K562 (cell line): ENCODE measurements around the gene EPHA2. TPM values are rescaled to one million over a fixed set of nuclear protein-coding genes. Genes with fewer than 3 reads are reported as not detected.

Experiments
- ATAC-seq: fragments of 200-7000 bp; cut with Tn5 transposase; 3 replicates; pipeline ENCODE4 v1.9.1; 2020; ENCODE audit warnings: moderate library complexity
- BruUV-seq: library from RNA; stranded (reverse); fragments of 400-500 nt; replicated peaks from 2 replicates; lab custom pipeline; 2021; lab: Mats Ljungman, UMichigan
- CTCF ChIA-PET: fragments of 300-600 bp; formaldehyde crosslinking; extraction: SDS; loops from one replicate; lab custom pipeline; 2021; ENCODE audit warnings: low intra/inter-chr PET ratio; lab: Yijun Ruan, JAX
- POLR2A ChIA-PET: fragments of 300-600, 350-650 bp; sonication (Branson Sonifier 250); formaldehyde crosslinking; extraction: SDS; loops from one replicate; lab custom pipeline; 2021; ENCODE audit warnings: antibody characterized with exemption, inconsistent platforms; lab: Yijun Ruan, JAX
- DNase-seq, 4 experiments: peaks; one replicate each; pipeline versions ENCODE4 v3.0.0 to v3.0.0-alpha.2; 2011 to 2018; ENCODE audit warnings: low spot score in 3 of 4, mixed read lengths in 3 of 4; ENCODE audit errors: extremely low read depth in 1 of 4
- FAIRE-seq: peaks from 2 replicates; lab custom pipeline; 2011; peaks lifted over from hg19 to GRCh38; lab: Jason Lieb, UNC
- H2AFZ ChIP-seq: 2 replicates; pipeline ENCODE4 v1.6.0; 2011; ENCODE audit warnings: low read depth, low read length, control low read depth, inconsistent platforms
- H3K27ac ChIP-seq: fragments of 200-600 bp; 3 replicates; pipeline ENCODE4 v1.8.0; 2011; ENCODE audit warnings: low read depth, mild to moderate bottlenecking, control low read depth, inconsistent platforms, low read length, moderate library complexity, mixed read lengths; ENCODE audit errors: extremely low read depth
- H3K27me3 ChIP-seq, 2 experiments: fragments of 300-600 bp in 1 of 2; 2 replicates in 1 of 2; 3 replicates in 1 of 2; pipeline versions ENCODE4 v1.6.0 to v1.8.0; 2011; ENCODE audit warnings: inconsistent platforms in 2 of 2, low read length in 2 of 2, mild to moderate bottlenecking in 1 of 2, mixed read lengths in 1 of 2, moderate library complexity in 1 of 2; ENCODE audit not compliant: control insufficient read depth in 2 of 2, insufficient read depth in 2 of 2
- H3K36me3 ChIP-seq: fragments of 300-600 bp; 3 replicates; pipeline ENCODE4 v1.8.0; 2011; ENCODE audit warnings: mild to moderate bottlenecking, low read length, inconsistent platforms; ENCODE audit not compliant: control insufficient read depth, insufficient read depth
- H3K4me1 ChIP-seq, 2 experiments: fragments of 200-600 bp in 1 of 2; replicated peaks in 1 of 2; 2 replicates in 1 of 2; 3 replicates in 1 of 2; pipeline versions ENCODE4 v1.5.1 to v1.8.0; 2011; ENCODE audit warnings: inconsistent platforms in 2 of 2, low read length in 2 of 2, mild to moderate bottlenecking in 1 of 2, mixed read lengths in 1 of 2, moderate library complexity in 1 of 2; ENCODE audit not compliant: control insufficient read depth in 2 of 2, insufficient read depth in 2 of 2
- H3K4me2 ChIP-seq: 2 replicates; pipeline ENCODE4 v1.6.1; 2011; ENCODE audit warnings: low read length, control low read depth, inconsistent platforms, mixed read lengths; ENCODE audit not compliant: insufficient read depth
- H3K4me3 ChIP-seq: fragments of 200-600 bp; sonication (generic), shearing (Covaris generic); 2 replicates; pipeline ENCODE4 v1.5.1; 2016; ENCODE audit warnings: control low read depth, inconsistent platforms
- H3K79me2 ChIP-seq: fragments of 200-600 bp; 3 replicates; pipeline ENCODE4 v1.8.0; 2011; ENCODE audit warnings: low read length, inconsistent platforms; ENCODE audit not compliant: control insufficient read depth, insufficient read depth
- H3K9ac ChIP-seq, 2 experiments: 2 replicates each; pipeline versions ENCODE4 v1.6.0 to v1.6.1; 2011; ENCODE audit warnings: low read depth in 2 of 2, low read length in 2 of 2, control low read depth in 1 of 2, inconsistent platforms in 1 of 2, mild to moderate bottlenecking in 1 of 2, mixed read lengths in 1 of 2; ENCODE audit not compliant: insufficient read depth in 1 of 2
- H3K9me1 ChIP-seq: one replicate; pipeline ENCODE4 v1.6.0; 2011; ENCODE audit warnings: inconsistent platforms, mild to moderate bottlenecking, low read length, moderate library complexity; ENCODE audit not compliant: control insufficient read depth, insufficient read depth
- H3K9me3 ChIP-seq: replicated peaks from 2 replicates; pipeline ENCODE4 v1.5.1; 2011; ENCODE audit warnings: low read depth, low read length, inconsistent platforms; ENCODE audit not compliant: control insufficient read depth, insufficient read depth
- H4K20me1 ChIP-seq: replicated peaks from 2 replicates; pipeline ENCODE4 v1.6.1; 2011; ENCODE audit warnings: low read length, inconsistent platforms, mixed read lengths; ENCODE audit not compliant: control insufficient read depth, insufficient read depth
- ATF3 ChIP-seq, 2 experiments: fragments of 450-650 bp in 1 of 2; sonication (generic) in 1 of 2; formaldehyde crosslinking in 1 of 2; IDR thresholded peaks in 1 of 2; conservative IDR thresholded peaks in 1 of 2; 2 replicates each; pipeline versions ENCODE4 v1.6.1 to v1.8.1; 2016 to 2023; ENCODE audit warnings: mild to moderate bottlenecking in 2 of 2, moderate library complexity in 2 of 2, inconsistent platforms in 1 of 2, missing genetic modification reagents in 1 of 2
- BCOR ChIP-seq: fragments of 450-650 bp; IDR thresholded peaks from 2 replicates; pipeline ENCODE4 v1.6.1; 2016
- CGGBP1 ChIP-seq: fragments of 250-450 bp; sonication (Bioruptor Pico); IDR thresholded peaks from 2 replicates; pipeline ENCODE4 v1.9.0; 2021; ENCODE audit warnings: mild to moderate bottlenecking
- COPS2 ChIP-seq: fragments of 450-650 bp; conservative IDR thresholded peaks from 2 replicates; pipeline ENCODE4 v1.6.1; 2016; ENCODE audit warnings: mild to moderate bottlenecking, moderate library complexity
- L3MBTL2 ChIP-seq: fragments of 450-650 bp; IDR thresholded peaks from 2 replicates; pipeline ENCODE4 v1.6.1; 2016; ENCODE audit warnings: mild to moderate bottlenecking, moderate library complexity
- MXI1 ChIP-seq: IDR thresholded peaks from 2 replicates; pipeline ENCODE4 v1.6.1; 2011; ENCODE audit warnings: low read depth, mild to moderate bottlenecking, improper control_type of control experiment, low read length
- PRPF4 ChIP-seq: fragments of 200-400 bp; formaldehyde crosslinking; IDR thresholded peaks from one replicate; pipeline ENCODE4 v1.6.1; 2017; ENCODE audit warnings: low read length, low read depth, mild to moderate bottlenecking; ENCODE audit not compliant: insufficient read depth, poor library complexity, severe bottlenecking
- PTBP1 ChIP-seq: fragments of 200-400 bp; formaldehyde crosslinking; IDR thresholded peaks from 2 replicates; pipeline ENCODE4 v1.6.1; 2017; ENCODE audit warnings: low read depth, low read length
- RBFOX2 ChIP-seq: fragments of 200-400 bp; formaldehyde crosslinking; IDR thresholded peaks from 2 replicates; pipeline ENCODE4 v1.6.1; 2017; ENCODE audit warnings: low read depth, mild to moderate bottlenecking, low read length, moderate library complexity
- RBM25 ChIP-seq: fragments of 200-400 bp; formaldehyde crosslinking; IDR thresholded peaks from 2 replicates; pipeline ENCODE4 v1.6.1; 2018; ENCODE audit warnings: low read length, low read depth, moderate library complexity; ENCODE audit not compliant: severe bottlenecking
- RBM34 ChIP-seq: fragments of 200-400 bp; formaldehyde crosslinking; IDR thresholded peaks from 2 replicates; pipeline ENCODE4 v1.6.1; 2018; ENCODE audit warnings: low read length, borderline replicate concordance; ENCODE audit not compliant: insufficient read depth
- TAF9B ChIP-seq: fragments of 450-650 bp; IDR thresholded peaks from 2 replicates; pipeline ENCODE4 v1.6.1; 2018; ENCODE audit warnings: mild to moderate bottlenecking; ENCODE audit not compliant: partially characterized antibody
- U2AF2 ChIP-seq: fragments of 200-400 bp; formaldehyde crosslinking; optimal IDR thresholded peaks from 2 replicates; pipeline ENCODE3; 2017; ENCODE audit warnings: low read depth, mild to moderate bottlenecking, low read length
- XRCC4 ChIP-seq: IDR thresholded peaks from one replicate; pipeline ENCODE4 v1.6.1; 2011; ENCODE audit not compliant: insufficient read depth, insufficient read length; ENCODE audit errors: extremely low read depth
- ZFP36 ChIP-seq: fragments of 150-350 bp; IDR thresholded peaks from 2 replicates; pipeline ENCODE4 v1.6.1; 2018; ENCODE audit warnings: low read length, low read depth; ENCODE audit not compliant: partially characterized antibody
- ZNF217 ChIP-seq: sonication (generic); formaldehyde crosslinking; IDR thresholded peaks from 2 replicates; pipeline ENCODE4 v1.8.0; 2022; ENCODE audit warnings: mild to moderate bottlenecking, missing genetic modification reagents
- ZNF785 ChIP-seq: fragments of 250-450 bp; sonication (Bioruptor Pico); IDR thresholded peaks from 2 replicates; pipeline ENCODE4 v1.4.0; 2020; ENCODE audit warnings: mild to moderate bottlenecking
- ZSCAN32 ChIP-seq: fragments of 450-650 bp; formaldehyde crosslinking; IDR thresholded peaks from 2 replicates; pipeline ENCODE4 v1.4.0; 2020; ENCODE audit warnings: mild to moderate bottlenecking, moderate library complexity
- WGBS: fragments of 100-300 bp; shearing (Covaris generic); methylation state at CpG from one replicate; pipeline ENCODE4 v1.1.6; 2016; ENCODE audit warnings: low coverage, mixed read lengths; ENCODE audit not compliant: insufficient coverage; ENCODE audit errors: missing lambda C conversion rate; 5-methylcytosine and 5-hydroxymethylcytosine counted together
- in situ Hi-C: fragments of 300-500 bp; cut with MboI; formaldehyde crosslinking; loops from 4 replicates; pipeline ENCODE4 v1.15.0; 2018; ENCODE audit warnings: inconsistent platforms, mixed read lengths
- intact Hi-C: fragments of 100-400 bp; cut with micrococcal nuclease; formaldehyde crosslinking; loops from 2 replicates; pipeline ENCODE4 v1.14.2; 2022
- polyA plus RNA-seq, 8 experiments: library from polyadenylated mRNA; depleted of rRNA in 4 of 8; stranded (reverse) in 5 of 8; unstranded in 3 of 8; fragments of >200 nt; fragmentation: Nextera tagmentation in 2 of 8; fragmentation: Illumina TruSeq in 1 of 8; extraction: Ambion mirVana in 2 of 8; extraction: Trizol in 1 of 8; gene quantifications; 2 replicates each; pipeline versions ENCODE4 v1.2.1 to v1.2.3, GENCODE V29; 2011 to 2014; ENCODE audit warnings: inconsistent platforms in 1 of 8, missing spikeins in 1 of 8
- total RNA-seq, 7 experiments: library from RNA; depleted of rRNA in 6 of 7; stranded (reverse); fragments of >200 nt in 6 of 7; fragmentation: Illumina TruSeq in 2 of 7; extraction: Trizol in 2 of 7; gene quantifications; 2 replicates each; pipeline versions ENCODE4 v1.2.1 to v1.2.3, GENCODE V29; 2011 to 2021; ENCODE audit warnings: low replicate concordance in 1 of 7
- TF ChIP-seq, protein P1 (sequence below): fragments of 450-650 bp; IDR thresholded peaks from 2 replicates; pipeline ENCODE4 v1.6.1; 2014; ENCODE audit warnings: low read depth, mild to moderate bottlenecking, moderate library complexity, borderline replicate concordance

The EPHA2 gene
- total and polyA plus RNA-seq, 9 of the 15 experiments (the other 6 are each of a cell fraction or from before 2014, with no cell fraction given) = 0.04 to 0.40 (median 0.07) TPM; not detected in 4

DNA sequence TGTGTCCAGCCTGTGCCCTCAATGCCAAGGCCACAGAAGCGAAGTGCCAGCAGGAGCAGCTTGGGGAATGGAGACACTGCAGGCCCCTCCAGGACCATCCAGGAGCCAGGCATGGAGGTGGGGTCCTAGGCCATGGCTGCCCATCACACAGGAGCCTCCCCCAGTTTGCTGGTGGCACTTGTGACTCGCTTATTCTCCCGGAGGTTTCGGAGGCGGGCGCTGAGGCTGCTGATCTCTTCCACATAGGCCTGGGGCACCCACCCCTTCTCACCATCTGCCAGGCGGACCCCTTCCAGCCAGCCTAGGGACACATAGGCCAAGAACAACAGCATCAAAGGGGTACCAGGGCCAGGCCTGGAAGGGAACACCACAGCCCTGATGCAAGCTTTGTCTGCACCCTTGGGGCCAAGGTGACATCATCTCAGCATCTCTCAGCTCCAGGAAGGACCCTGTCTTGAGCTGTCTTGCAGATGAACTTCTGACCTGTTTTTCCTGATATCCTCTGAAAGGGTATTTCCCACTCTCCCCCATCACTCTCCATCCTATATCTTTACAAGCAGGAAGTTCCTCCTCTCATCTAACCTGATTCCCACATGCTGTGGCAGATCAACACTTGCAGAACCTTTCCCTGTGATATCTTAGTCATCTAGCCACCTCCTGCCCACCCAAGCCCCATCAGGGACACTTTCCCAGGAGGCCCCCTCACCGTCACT is 42.7 kb upstream of the EPHA2 start:
- H3K9me3 ChIP-seq = no peaks in the 10 kb centered on the region
- WGBS = 86% methylated on average over 8 of the region's 8 CpGs
- H4K20me1 ChIP-seq = no peaks in the 10 kb centered on the region
- CTCF ChIA-PET = no interaction called here
- no peak overlapping the region for H2AFZ ChIP-seq
- no peak overlapping the region for H3K4me2 ChIP-seq
- DNase-seq (no peak), ATAC-seq (no peak), FAIRE-seq (no peak)
- H3K9ac ChIP-seq = peak overlapping the region in 1 of 2 experiments; percentile 18; a peak in 1 of 4 replicates
- BruUV-seq = no TSS peak
- intact Hi-C loops = no loop called here
- peaks cover 5 to 9% of the 10 kb centered on the region in 2 experiments for H3K4me1 ChIP-seq
- POLR2A ChIA-PET = interaction anchor here (0.6 to 1.9 kb wide), 3 partner anchors 44 to 120 kb away, joined by 4 to 8 read pairs (median 4); no protein-coding TSS in a partner anchor
- in situ Hi-C loops = loop anchor here (5.0 kb wide), 1 partner anchor 164 kb away; no protein-coding TSS in a partner anchor
- no peak overlapping the region for H3K27ac ChIP-seq
- no peaks in the 10 kb centered on the region for H3K27me3 ChIP-seq
- H3K4me3 ChIP-seq = no peak overlapping the region
- H3K79me2 ChIP-seq = no peaks in the 10 kb centered on the region
- H3K9me1 ChIP-seq = no peaks in the 10 kb centered on the region
- H3K36me3 ChIP-seq = no peaks in the 10 kb centered on the region; the same call in 2 of the 3 replicates
- no peak for TF ChIP-seq ZSCAN32 (CRISPR knock-in tag)
- TF ChIP-seq, protein P1, sequence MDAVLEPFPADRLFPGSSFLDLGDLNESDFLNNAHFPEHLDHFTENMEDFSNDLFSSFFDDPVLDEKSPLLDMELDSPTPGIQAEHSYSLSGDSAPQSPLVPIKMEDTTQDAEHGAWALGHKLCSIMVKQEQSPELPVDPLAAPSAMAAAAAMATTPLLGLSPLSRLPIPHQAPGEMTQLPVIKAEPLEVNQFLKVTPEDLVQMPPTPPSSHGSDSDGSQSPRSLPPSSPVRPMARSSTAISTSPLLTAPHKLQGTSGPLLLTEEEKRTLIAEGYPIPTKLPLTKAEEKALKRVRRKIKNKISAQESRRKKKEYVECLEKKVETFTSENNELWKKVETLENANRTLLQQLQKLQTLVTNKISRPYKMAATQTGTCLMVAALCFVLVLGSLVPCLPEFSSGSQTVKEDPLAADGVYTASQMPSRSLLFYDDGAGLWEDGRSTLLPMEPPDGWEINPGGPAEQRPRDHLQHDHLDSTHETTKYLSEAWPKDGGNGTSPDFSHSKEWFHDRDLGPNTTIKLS = no peak
- no peak for TF ChIP-seq L3MBTL2
- no peak for TF ChIP-seq U2AF2
- 0 out of 2 replicates have a peak, but pooled peaks have one; percentile 29 for TF ChIP-seq RBFOX2
- no peak for TF ChIP-seq ZFP36
- no peak for TF ChIP-seq RBM34
- peak; percentile 77 for TF ChIP-seq BCOR
- TF ChIP-seq CGGBP1 (CRISPR knock-in tag) = no peak
- TF ChIP-seq ZNF217 (CRISPR knock-in tag) = no peak
- no peak for TF ChIP-seq PRPF4
- TF ChIP-seq XRCC4 = no peak
- TF ChIP-seq RBM25 = no peak
- peak; percentile 49; the same call in 1 of the 2 replicates for TF ChIP-seq ATF3 (IDR thresholded peaks at IDR 0.05)
- no peak for TF ChIP-seq ATF3 (CRISPR knock-in tag; conservative IDR thresholded peaks at IDR 0.05)
- no peak for TF ChIP-seq TAF9B
- TF ChIP-seq ZNF785 (CRISPR knock-in tag) = no peak
- TF ChIP-seq PTBP1 = no peak
- TF ChIP-seq COPS2 = no peak
- no peak for TF ChIP-seq MXI1
